DND-41 (cell line): ENCODE results near the gene DGCR6.

Experiments used
- EZH2 ChIP-seq: IDR thresholded peaks from 3 replicates; pipeline ENCODE4 v1.6.1; 2012; ENCODE audit warnings: borderline replicate concordance, low read depth, mild to moderate bottlenecking, moderate library complexity, low read length, inconsistent platforms; ENCODE audit not compliant: severe bottlenecking
- TF ChIP-seq, protein P1 (sequence below): IDR thresholded peaks from 2 replicates; pipeline ENCODE4 v1.5.1; 2012; ENCODE audit warnings: borderline replicate concordance, low read length, moderate library complexity, mild to moderate bottlenecking; ENCODE audit not compliant: poor library complexity, severe bottlenecking; ENCODE audit errors: extremely low read depth

DNA sequence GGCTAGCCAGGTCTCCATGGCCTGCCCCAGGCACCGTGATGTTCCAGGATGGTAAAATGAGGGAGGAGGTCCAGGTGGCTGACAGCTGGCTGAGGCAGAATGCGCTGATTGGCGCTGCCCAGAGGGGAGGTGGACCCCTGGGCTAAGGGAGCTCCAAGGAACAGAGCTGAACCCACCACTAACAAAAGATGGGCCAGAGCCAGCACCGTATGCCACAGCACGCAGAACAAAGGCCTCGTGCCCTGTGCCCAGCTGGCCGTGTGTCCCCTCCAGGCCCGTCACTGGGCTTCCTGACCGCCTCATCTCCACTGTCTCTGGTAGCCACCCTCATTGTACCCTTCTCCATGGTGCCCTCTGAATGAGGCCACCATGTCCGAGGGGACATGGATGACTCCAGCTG lies 49.6 kb downstream of the DGCR6 start:
- TF ChIP-seq, protein P1, sequence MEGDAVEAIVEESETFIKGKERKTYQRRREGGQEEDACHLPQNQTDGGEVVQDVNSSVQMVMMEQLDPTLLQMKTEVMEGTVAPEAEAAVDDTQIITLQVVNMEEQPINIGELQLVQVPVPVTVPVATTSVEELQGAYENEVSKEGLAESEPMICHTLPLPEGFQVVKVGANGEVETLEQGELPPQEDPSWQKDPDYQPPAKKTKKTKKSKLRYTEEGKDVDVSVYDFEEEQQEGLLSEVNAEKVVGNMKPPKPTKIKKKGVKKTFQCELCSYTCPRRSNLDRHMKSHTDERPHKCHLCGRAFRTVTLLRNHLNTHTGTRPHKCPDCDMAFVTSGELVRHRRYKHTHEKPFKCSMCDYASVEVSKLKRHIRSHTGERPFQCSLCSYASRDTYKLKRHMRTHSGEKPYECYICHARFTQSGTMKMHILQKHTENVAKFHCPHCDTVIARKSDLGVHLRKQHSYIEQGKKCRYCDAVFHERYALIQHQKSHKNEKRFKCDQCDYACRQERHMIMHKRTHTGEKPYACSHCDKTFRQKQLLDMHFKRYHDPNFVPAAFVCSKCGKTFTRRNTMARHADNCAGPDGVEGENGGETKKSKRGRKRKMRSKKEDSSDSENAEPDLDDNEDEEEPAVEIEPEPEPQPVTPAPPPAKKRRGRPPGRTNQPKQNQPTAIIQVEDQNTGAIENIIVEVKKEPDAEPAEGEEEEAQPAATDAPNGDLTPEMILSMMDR, result no peak
- no peak for TF ChIP-seq EZH2
